ENCODE measurements around the gene EIF4G1.

- TF ChIP-seq POLR2A (IDR thresholded peaks at IDR 0.05) = no peak
- no peak for TF ChIP-seq CTCF (IDR thresholded peaks at IDR 0.05)
- no peak for TF ChIP-seq EP300 (IDR thresholded peaks at IDR 0.05; ENCODE audit: low read depth)
- no peak for TF ChIP-seq POLR2AphosphoS5 (IDR thresholded peaks at IDR 0.05)
Observed at GRCh38 chr3:184359610-184360009, 45.2 kb downstream of the EIF4G1 start.
